SH-SY5Y (cell line): ENCODE results near the gene MESP2.

Experiments
- GATA2 ChIP-seq: IDR thresholded peaks from 2 replicates; pipeline ENCODE4 v1.6.1; 2011; ENCODE audit warnings: mild to moderate bottlenecking, low read depth, low read length
- GATA3 ChIP-seq: IDR thresholded peaks from 2 replicates; pipeline ENCODE4 v1.6.1; 2011; ENCODE audit warnings: low read depth, mild to moderate bottlenecking, low read length, moderate library complexity

DNA sequence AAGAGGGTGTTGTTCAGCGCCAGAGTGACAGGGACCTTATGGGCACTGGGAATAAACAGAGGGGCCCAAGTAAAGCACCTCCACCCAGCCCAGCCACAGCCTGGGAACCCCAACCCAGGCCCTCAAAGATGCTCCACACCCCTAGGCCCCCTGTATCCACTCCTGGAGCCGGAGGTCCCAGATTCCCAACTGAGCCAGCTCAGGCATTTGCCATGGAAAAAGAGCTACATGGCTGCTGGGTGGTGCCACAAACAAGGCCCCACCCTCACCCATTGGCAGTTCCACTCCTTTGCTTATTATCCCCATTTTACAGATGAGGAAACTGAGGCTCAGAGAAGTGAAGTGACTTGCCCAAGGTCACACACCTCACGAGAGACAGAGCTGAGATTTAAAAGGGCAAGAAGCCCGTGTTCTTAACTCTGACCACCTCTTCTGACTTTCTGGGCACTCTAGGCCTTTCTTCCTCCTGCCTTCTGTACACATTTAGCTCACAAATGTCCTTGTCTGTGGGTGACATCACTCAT is 21.6 kb downstream of the MESP2 start:
- no peak for TF ChIP-seq GATA2
- TF ChIP-seq GATA3: no peak
